GM12891 (cell line): ENCODE results near the gene ZNF445. TPM values are rescaled to one million over a fixed set of nuclear protein-coding genes. Genes with fewer than 3 reads are reported as not detected.

Experiments used
- DNase-seq: peaks from one replicate; pipeline ENCODE4 v3.0.0; 2011; ENCODE audit warnings: low spot score; ENCODE audit not compliant: insufficient read length
- FAIRE-seq: peaks from 2 replicates; lab custom pipeline; 2011; peaks lifted over from hg19 to GRCh38; lab: Jason Lieb, UNC
- PAX5 ChIP-seq: IDR thresholded peaks from 2 replicates; pipeline ENCODE4 v1.6.1; 2011; ENCODE audit warnings: low read length, moderate library complexity, mild to moderate bottlenecking; ENCODE audit not compliant: insufficient read depth, severe bottlenecking
- POLR2A ChIP-seq: IDR thresholded peaks from 2 replicates; pipeline ENCODE4 v1.6.1; 2011; ENCODE audit warnings: low read depth, low read length, control low read depth
- POLR2AphosphoS5 ChIP-seq: IDR thresholded peaks from 2 replicates; pipeline ENCODE4 v1.6.1; 2011; ENCODE audit warnings: low read depth, low read length, control low read depth
- POU2F2 ChIP-seq: IDR thresholded peaks from 2 replicates; pipeline ENCODE4 v1.6.1; 2011; ENCODE audit warnings: low read depth, mild to moderate bottlenecking, control low read depth, low read length, moderate library complexity
- SPI1 ChIP-seq: IDR thresholded peaks from 2 replicates; pipeline ENCODE4 v1.6.1; 2011; ENCODE audit warnings: low read depth, low read length, control low read depth
- TAF1 ChIP-seq: IDR thresholded peaks from 2 replicates; pipeline ENCODE4 v1.6.1; 2011; ENCODE audit warnings: low read depth, low read length, control low read depth
- polyA plus RNA-seq: library from polyadenylated mRNA; unstranded; fragments of >200 nt; gene quantifications from one replicate; pipeline ENCODE4 v1.2.1, GENCODE V29; 2012; ENCODE audit warnings: low read depth, missing spikeins, inconsistent platforms; ENCODE audit not compliant: missing spikeins

The ZNF445 gene
- polyA plus RNA-seq: 2.3 TPM

DNA sequence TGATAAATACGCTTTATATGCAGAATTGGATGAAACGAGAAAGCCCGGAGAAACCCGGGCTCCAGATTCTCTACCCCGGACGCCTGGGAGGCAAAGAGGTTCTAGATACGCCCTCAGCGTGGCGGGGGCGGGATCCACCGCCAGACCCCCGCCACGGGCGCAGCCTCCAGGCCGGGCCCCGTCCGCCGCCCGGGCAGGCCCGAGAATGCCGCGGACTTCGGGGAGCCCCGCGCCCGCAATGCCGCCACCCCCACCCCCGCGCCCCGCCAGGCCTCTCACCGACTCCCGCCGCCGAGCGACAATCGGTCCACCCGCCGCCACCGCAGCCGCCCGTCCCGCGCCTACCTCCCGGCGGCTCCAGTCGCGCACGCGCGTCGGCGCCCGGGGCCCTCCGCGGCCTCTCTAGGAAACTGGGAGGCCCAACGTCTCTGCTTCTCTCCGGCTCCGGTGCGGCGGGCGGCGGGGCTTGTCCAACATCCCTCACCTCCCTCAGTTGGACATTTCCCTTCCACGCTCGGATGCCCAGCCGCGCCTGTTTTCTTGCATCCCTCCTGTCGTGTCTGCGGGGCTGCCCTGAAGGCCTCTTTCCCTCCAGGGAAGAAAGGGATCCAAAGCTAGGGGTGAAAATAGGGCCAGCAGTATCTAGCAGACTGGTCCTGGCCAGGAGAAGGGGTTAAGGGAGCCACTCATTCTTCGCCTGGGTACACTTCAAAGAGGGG lies at the start of gene ZNF445:
TSS of gene ZNF445 (minus strand) at position 359 of the 719 bp plus-strand sequence. CDS start 22,121 bp downstream, outside the sequence.
- DNase-seq: peak; percentile 75
- peak; percentile 37; the same call in 1 of the 2 replicates for TF ChIP-seq POLR2A
- TF ChIP-seq POU2F2: no peak
- TF ChIP-seq TAF1: 0 out of 2 replicates have a peak, but pooled peaks have one; percentile 26
- no peak for TF ChIP-seq PAX5
- no peak for TF ChIP-seq SPI1
- TF ChIP-seq POLR2AphosphoS5: peak; percentile 46; the same call in 1 of the 2 replicates
- peak; percentile 83 for FAIRE-seq

DNA sequence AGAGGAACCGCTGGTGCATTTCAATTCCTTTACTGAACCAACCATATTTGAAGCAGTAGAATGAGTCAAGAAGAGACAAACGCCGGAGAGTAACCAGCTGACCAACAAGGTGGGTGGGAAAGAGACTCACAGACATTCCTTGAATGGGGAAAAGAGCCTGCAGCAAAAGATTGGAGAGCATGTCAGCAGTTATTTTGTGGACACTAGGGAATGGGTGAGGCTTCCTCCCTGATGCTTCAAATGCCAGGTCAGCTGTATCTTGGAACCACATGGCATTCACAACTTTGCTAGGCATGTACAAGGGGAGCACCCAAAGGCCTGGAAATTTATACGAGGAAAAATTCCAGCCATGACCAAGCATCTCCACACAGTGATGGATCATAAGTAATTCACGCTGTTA lies 47.6 kb upstream of the ZNF445 start:
- FAIRE-seq (no peak), DNase-seq (no peak)
- no peak for TF ChIP-seq SPI1
- TF ChIP-seq POLR2A: no peak
- no peak for TF ChIP-seq TAF1
- no peak for TF ChIP-seq PAX5

DNA sequence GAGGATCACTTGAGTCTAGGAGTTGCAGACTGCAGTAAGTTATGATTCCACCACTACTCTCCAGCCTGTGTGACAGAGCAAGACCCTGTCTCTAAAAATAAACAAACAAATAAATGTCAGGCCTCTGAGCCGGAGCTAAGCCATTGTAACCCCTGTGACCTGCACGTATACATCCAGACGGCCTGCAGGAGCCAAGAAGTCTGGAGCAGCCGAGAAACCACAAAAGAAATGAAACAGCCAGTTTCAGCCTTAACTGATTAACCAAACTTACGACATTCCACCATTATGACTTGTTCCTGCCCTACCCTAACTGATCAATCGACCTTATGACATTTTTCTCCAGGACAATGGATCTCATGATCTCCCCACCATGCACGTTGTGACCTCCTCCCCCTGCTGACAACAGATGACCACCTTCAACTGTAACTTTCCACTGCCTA lies 45.0 kb upstream of the ZNF445 start:
- no peak for FAIRE-seq
- TF ChIP-seq TAF1: no peak
- TF ChIP-seq SPI1: no peak
- no peak for TF ChIP-seq POLR2AphosphoS5
- TF ChIP-seq POLR2A: no peak
- TF ChIP-seq POU2F2: no peak
- TF ChIP-seq PAX5: no peak
- DNase-seq: no peak

DNA sequence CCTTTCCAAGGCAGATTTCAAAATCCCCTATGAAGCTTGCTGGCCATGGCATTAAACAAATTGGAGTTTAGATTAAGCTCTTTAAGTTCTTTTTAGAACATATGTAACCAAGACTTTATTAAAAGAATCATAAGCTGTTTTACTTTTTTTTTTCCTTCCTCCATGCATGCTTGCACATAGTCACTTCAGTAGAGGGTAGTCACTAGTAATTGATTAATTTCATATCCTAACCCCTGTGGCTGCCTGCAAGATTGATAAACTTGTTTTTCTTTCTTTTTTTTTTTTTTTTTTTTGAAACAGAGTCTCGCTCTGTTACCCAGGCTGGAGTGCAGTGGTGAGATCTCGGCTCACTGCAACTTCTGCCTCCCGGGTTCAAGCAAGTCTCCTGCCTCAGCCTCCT lies 44.3 kb upstream of the ZNF445 start:
- TF ChIP-seq SPI1: no peak
- DNase-seq (no peak), FAIRE-seq (no peak)

DNA sequence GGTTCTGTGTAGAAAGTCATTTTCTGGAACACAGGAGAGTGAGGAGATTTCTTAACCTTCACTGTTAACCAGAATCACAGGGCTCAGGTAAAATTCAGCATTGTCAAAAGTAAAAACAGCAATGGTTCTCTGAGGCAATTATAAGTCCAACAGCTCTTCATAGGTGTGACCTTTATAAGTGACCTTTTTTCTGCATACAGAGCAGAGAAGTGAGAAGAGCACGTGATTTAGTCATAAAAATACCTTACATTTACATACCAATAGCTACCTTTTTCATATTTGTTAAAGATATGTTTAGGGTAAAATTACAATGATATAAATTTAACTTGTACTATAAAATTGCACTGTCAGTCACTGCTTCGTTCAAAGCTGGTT lies 41.3 kb upstream of the ZNF445 start:
- FAIRE-seq: no peak

DNA sequence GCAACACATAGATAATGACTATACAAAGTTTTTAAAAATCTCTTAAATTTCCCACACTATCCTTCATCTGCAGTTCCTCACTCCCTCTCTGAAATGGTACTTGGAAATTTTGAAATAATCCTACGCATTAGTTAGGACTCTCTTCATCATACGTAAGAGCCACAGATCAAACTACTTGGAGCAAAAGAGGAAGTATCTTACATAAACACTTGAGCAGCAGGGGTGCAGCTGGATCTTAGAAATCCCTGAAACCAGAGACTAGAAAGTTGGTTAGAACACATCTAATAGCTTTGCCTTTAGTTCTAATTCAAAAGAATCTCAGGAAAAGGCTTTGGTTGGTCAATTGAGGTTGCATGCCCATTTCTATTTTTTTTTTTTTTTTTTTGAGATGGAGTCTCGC lies 38.8 kb upstream of the ZNF445 start:
- DNase-seq: no peak
- FAIRE-seq: no peak
- TF ChIP-seq SPI1: no peak

More for the DNA sequence above, 41.3 kb upstream of the ZNF445 start:
- TF ChIP-seq POLR2AphosphoS5 (no peak), SPI1 (no peak), PAX5 (no peak), TAF1 (no peak), POU2F2 (no peak), POLR2A (no peak)
- DNase-seq: no peak

DNA sequence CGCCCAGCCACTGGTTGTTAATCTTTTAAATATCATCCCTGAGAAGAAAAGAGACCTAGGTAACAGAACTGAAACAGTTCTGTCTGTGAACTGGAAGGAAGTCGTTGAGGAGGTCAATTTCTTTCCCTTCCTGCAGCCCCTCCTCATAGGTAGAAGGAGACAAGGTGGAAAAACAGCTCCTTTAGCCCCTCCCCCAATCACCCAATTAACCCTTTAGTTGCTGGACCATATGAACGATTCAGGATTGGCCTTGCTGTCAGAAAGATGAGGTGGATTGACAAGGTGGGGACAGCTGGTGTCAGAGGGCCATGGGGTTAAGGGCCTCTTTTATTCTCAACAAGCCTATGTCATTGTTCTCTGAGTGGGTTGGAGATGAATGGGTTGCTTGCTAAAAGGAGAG lies 36.0 kb upstream of the ZNF445 start:
- no peak for DNase-seq
- no peak for TF ChIP-seq POLR2AphosphoS5
- no peak for TF ChIP-seq TAF1
- no peak for TF ChIP-seq PAX5
- no peak for TF ChIP-seq SPI1
- TF ChIP-seq POLR2A: no peak
- TF ChIP-seq POU2F2: no peak
- FAIRE-seq: no peak

DNA sequence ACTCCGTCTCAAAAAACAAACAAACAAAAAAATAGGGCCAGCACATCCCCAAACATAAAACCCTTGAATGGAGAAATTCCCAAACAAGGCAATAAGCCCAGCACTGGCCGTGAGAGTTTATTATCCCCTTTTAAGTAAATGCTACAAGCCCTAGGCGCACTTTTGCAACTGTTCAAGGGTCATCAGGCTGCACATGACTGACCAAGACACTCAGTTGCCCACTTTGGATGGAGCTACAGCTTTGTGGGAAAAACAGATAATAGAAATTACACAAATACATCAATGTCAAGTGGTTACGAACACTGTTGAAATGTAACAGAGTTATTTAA lies 33.7 kb upstream of the ZNF445 start:
- DNase-seq (no peak), FAIRE-seq (no peak)
- no peak for TF ChIP-seq POLR2A
- TF ChIP-seq POU2F2: no peak
- TF ChIP-seq TAF1: no peak
- no peak for TF ChIP-seq POLR2AphosphoS5
- no peak for TF ChIP-seq PAX5
- TF ChIP-seq SPI1: no peak

DNA sequence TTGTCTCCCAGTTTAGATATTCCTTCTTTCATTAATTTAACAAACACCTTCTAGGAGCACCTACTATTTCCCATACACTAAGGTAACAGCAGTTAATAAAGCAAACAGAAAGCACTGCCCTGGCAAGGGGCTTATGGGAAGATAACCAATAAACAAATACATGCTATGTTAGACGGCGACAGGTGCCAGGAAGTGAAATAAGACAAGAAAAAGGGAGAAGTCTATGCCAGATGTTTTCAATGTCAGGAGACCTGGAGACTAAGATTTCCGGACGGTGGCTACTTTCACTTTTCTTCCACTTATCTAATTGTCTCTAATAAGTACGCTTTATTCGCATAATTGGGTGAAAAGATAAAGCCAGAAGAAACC lies 32.5 kb upstream of the ZNF445 start:
- TF ChIP-seq SPI1 (peak; percentile 37; the same call in 1 of the 2 replicates), POLR2A (no peak)
- no peak for FAIRE-seq

DNA sequence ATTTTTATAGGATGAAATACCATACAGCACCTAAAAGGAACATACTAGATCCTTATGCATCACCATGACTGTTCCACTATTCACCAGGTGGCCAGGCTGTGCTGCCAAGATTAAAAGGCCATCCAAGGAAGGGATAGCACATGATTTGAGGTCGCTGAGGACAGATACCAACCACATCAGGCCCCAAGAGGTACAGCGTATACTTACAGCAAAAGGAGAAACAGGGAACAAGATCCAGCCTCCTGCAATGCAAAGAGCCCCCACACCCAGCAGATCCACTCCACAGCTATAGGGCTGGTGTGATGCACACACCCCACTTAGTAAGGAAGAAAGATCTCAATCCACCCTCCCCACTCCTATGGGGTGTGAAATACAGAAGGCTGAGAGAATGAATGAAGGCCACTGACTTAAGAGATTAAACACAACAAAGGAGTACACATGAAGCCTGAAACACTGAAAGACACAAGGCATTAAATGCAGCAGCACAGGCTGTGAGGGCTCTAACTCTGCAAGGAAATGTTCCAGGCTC lies 32.0 kb upstream of the ZNF445 start:
- FAIRE-seq: peak; percentile 28
- no peak for TF ChIP-seq POLR2AphosphoS5
- TF ChIP-seq PAX5: no peak
- TF ChIP-seq POLR2A: no peak
- TF ChIP-seq SPI1: no peak
- DNase-seq: no peak

More for the DNA sequence above, 32.5 kb upstream of the ZNF445 start:
- no peak for DNase-seq
